ENCODE measurements around the gene AVPR1B.

DNA sequence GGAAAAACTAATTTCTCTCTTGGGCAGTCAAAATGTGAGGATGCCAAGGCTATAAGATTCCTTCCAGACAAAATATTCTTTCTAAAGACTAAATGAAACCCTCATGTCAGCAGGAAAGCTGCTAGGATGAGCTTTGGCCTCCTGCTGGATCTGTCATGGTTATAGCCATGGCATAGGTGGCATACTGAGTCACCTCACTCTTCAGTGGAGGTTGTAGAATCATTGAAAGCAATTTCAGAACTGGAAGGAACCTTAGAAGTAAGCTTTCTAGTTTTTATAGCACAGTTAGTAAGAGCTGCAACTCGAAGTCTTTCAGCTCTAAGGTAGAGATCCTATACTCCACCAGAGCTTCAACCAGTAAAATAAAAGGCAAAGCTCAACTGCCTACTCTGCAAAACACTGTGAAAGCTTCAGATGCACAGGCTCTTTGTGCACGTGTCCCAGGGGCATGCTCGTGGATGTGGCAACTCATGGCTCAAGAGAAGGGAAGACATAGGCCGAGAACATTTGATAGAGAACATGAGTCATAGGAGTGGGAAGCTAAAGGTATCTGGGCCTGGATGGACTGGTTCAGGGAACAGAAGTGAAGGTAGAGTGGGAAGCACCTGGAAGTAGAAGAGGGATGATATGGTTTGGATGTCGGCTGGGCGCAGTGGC, 5.8 kb downstream of the AVPR1B start:
- TF ChIP-seq, protein P1, sequence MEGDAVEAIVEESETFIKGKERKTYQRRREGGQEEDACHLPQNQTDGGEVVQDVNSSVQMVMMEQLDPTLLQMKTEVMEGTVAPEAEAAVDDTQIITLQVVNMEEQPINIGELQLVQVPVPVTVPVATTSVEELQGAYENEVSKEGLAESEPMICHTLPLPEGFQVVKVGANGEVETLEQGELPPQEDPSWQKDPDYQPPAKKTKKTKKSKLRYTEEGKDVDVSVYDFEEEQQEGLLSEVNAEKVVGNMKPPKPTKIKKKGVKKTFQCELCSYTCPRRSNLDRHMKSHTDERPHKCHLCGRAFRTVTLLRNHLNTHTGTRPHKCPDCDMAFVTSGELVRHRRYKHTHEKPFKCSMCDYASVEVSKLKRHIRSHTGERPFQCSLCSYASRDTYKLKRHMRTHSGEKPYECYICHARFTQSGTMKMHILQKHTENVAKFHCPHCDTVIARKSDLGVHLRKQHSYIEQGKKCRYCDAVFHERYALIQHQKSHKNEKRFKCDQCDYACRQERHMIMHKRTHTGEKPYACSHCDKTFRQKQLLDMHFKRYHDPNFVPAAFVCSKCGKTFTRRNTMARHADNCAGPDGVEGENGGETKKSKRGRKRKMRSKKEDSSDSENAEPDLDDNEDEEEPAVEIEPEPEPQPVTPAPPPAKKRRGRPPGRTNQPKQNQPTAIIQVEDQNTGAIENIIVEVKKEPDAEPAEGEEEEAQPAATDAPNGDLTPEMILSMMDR (IDR thresholded peaks at IDR 0.05): no peak
- TF ChIP-seq POLR2A (IDR thresholded peaks at IDR 0.05): no peak

Measured in testis (tissue), 2 donors.